ENCODE results near the gene HBS1L.

Gene HBS1L

DNA sequence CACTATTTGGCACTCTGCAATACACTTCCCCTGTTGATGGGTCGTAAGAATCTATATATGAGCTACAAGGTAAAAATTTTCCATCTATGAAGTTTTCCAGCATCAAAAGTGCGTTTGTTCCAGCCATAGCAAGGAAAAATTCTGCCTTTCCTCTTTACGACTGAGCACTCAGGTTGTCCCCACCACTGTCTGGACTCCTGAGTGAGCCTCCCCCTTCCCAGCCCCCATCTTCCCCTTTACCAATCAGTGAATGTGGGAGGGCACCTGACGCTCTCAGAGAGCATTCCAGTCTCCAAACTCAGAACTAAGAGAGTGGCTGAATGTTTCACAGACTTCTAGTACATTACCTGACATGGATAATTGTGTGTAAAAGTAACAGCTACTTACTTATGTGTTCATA is 104.7 kb downstream of the HBS1L start, which contains the start of gene ALDH8A1:
TSS of gene ALDH8A1 (minus strand) at position 175 of the 400 bp plus-strand sequence. CDS start at position 127, 48 bp downstream.
- DNase-seq (ENCODE audit: low read depth): no peak

DNA sequence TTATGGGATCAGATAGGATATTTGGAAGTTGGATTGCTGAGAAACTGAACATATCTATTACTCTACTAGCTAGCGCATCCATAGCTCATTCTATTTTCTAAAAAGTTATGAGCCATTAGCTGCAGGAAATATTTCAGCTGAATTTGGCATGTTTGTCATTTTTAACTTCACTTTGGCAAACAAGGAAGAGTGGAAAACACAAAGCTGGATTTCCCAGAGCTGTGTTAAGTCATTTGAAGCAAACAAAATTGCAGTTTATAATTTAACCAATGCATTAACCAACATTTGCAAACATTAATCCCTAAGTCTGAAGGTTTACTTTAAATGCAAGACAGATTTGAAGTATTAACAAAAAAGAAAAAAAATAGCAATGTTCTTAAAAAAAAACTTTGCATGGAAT is 105.9 kb downstream of the HBS1L start:
- DNase-seq (ENCODE audit: low read depth): no peak

- DNase-seq (ENCODE audit: low read depth): no peak
Measured at GRCh38 chr6:134948142-134948541, 106.5 kb downstream of the HBS1L start.

DNA sequence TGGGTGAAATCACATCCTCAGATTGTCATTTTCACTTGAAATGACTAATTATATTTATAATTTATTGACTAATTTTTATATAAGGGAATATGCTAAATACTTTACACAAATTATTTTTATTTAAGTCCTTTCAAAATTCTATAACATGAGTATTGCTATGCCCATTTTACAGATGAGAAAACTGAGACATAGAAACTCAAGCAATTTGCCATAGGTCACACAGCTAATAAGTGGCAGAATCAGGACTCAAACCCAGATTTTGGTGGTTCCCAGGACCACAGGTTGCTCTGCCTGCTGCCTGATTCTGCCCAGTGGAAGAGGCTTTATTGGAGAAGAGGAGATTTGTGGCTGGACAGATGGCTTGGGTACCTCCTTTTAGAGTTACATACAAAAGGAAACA is 109.6 kb downstream of the HBS1L start:
- no peak for DNase-seq (ENCODE audit: low read depth)

GRCh38 chr6:134943522-134944111 is 111.0 kb downstream of the HBS1L start:
- no peak for DNase-seq (ENCODE audit: low read depth)

GRCh38 chr6:134938896-134939295 is 115.7 kb downstream of the HBS1L start:
- no peak for DNase-seq (ENCODE audit: low read depth)

DNA sequence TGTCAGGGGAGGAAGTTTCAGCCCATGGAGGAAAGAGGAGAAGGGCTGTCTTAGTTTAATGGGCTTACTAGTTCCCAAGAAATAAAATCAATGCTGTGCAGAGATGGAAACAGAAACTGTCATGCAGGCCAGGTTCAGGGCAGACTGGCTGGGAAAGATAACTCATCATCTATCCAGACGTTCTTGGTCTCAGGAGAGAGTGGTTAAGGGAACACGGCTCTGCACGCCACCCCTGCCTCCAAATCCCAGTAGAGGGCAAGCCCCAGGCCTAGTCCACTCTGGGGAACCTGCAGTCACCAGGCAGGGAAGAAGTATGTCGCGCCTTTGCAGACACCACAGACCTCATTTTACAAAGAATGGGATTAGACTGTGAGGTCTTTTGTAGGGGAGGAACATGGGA is 117.2 kb downstream of the HBS1L start:
- no peak for DNase-seq (ENCODE audit: low read depth)

DNA sequence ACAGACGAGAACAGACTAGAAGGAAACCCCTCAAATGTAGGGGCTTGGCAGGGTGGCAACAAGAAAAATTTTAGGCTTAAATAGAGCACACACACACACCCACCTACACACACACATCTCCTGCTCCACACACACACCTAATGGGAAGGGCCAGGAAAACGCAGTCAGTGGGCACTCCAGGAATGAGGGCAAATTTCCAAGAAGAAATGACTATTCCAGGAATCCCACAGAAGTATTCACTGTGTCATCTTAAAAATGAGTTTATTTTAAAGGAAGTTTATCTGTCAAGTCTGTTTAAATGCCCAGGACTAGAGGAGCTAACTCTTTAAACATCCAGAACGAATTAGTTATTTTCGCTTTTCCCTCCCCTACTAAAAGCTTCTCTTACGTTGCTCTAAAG is 117.7 kb downstream of the HBS1L start:
- peak; percentile 64 for DNase-seq (ENCODE audit: low read depth)

DNA sequence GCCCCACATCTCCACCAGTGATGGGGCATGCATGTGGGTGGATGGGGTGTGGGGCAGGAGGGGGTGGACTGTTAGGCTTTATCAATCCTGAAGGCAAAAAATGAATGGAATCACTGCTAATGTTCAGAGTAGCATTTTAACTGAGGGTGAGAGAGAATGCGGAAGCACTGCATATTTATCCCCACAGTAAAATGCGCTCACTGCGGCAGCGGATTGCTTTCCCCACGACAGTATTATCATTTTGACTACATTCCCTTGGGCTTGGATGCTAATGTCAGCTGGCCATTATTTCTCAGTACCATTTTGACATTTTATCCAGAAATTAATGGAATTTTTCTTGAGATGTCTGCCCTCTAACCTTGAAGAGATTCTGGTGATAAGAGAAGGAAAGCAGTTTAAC is 118.1 kb downstream of the HBS1L start:
- no peak for DNase-seq (ENCODE audit: low read depth)

- no peak for DNase-seq (ENCODE audit: low read depth)
Measured at GRCh38 chr6:134934793-134935485, 119.7 kb downstream of the HBS1L start.

GRCh38 chr6:134932535-134933470 is 121.8 kb downstream of the HBS1L start:
- DNase-seq (ENCODE audit: low read depth): no peak

DNA sequence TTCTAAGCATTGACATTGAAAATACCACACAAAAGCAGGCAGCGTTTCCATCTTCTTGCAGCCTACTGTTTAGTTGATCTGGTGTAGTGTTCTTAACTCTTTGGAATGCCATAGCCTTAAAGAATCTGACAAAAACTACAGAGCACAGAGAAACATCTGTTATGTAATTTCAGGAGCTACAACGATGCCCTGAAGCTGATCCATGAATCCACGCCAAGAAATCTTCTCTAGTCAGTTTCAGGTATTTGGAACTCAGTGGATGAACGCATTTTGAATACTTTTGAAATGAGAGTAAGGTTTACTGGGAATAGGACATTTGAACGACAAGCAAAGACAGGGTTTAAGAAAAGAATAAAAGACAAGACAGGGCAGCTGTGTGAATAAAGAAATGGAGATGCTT is 122.5 kb downstream of the HBS1L start:
- no peak for DNase-seq (ENCODE audit: low read depth)

DNA sequence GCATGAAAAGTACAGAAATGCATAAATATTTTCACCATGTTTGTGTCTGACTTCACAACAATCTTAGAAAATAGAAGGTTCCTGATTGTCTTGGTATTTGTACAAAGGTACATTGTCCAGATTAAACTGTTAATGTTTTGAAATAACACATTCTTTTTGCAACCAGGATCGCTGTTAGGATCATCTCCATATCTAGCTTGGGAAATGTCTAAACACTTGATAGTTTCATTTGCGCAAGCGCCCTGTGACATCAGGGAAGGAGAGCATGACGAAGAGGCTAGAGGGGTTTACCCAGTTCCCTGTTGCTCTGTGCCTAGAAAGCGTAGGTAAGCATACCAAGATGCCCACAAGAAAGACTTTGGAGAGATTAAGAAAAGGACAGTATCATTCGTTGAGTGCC is 124.2 kb downstream of the HBS1L start:
- DNase-seq (ENCODE audit: low read depth): no peak

- DNase-seq (ENCODE audit: low read depth): no peak
Measured at GRCh38 chr6:134928151-134928900, 126.3 kb downstream of the HBS1L start.

DNA sequence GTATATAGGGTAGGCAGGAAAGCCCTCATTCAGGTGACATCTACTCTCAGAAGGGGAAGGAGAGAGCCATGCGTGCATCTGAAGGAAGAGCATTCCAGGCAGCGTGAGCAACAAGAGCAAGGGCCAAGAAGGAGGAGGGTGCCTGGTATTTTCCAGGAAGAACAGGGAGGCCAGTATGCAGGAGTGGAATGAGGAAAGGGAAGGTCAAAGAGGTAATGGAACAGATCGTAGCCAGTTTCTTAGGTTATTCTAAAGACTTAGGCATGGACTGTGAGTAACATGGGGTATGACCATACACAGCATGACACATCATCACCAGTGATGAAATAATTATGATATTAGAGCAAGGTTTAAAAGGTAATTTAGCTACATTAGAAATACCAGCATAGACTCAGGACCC is 128.8 kb downstream of the HBS1L start:
- no peak for DNase-seq (ENCODE audit: low read depth)

- DNase-seq (ENCODE audit: low read depth): no peak
Measured at GRCh38 chr6:134921721-134922261, 132.8 kb downstream of the HBS1L start.

GRCh38 chr6:134921276-134921675 is 133.3 kb downstream of the HBS1L start:
- DNase-seq (ENCODE audit: low read depth): no peak

GRCh38 chr6:134920422-134920821 is 134.2 kb downstream of the HBS1L start:
- DNase-seq (ENCODE audit: low read depth): no peak

DNA sequence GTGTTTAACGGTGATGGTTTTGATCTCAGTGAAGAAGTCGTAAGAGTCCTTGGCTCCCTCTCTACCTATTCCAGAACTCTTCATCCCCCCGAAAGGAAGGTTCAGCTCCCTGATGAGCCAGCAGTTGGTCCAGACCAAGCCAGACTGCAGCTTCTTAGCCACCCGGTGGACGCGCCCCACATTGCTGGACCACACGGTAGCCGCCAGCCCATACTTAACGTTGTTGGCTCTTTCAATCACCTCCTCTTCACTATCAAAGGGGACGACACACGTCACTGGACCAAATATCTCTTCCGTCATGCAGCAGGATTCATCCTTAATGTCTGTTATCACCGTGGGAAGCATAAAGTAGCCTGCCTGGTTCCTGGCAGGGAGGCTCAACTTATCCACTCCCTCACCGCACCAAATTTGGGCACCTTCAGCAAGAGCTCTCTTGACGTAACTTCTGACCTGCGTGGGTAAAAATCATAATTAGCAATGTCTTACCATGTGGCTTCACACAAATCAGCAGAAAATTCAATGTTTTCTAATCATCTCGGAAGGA is 136.1 kb downstream of the HBS1L start:
- no peak for DNase-seq (ENCODE audit: low read depth)

DNA sequence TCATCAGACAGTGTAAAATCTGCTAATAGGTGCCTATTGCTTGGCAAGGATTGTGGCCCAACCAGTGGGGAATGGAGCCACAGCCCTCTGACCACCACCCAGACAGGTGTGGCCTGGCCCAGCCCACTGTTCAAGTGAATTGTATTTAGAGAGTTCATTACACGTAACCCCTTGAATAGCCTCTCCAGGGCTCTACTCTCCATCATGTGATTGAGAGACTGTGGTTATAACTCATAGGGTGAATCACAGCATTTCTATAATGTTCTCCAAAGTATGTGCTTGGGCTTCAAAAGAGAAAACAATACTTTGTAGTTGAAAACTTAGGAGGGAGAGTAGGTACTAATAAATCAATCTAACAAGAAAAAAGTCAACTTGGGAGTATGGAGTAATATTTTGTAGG is 143.1 kb downstream of the HBS1L start:
- DNase-seq (ENCODE audit: low read depth): peak; percentile 45

DNA sequence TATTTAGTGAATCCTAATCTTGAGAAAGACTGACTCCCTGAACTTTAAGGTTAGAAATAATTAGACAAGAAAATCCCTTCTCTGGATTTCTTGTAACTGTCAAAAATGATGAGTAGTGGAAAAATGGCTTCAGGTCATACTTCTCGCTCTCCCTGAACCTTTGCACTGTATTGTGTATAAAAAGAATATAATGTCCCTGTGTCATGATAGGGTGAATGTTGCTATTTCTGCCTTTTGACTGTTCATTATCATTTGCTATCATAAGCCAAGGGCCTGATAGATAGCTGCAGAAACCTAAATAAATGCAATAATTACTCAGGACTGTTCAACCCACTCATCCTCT is 144.1 kb downstream of the HBS1L start:
- no peak for DNase-seq (ENCODE audit: low read depth)
